ENCODE data around the gene PSMD4.

PSMD4 gene

DNA sequence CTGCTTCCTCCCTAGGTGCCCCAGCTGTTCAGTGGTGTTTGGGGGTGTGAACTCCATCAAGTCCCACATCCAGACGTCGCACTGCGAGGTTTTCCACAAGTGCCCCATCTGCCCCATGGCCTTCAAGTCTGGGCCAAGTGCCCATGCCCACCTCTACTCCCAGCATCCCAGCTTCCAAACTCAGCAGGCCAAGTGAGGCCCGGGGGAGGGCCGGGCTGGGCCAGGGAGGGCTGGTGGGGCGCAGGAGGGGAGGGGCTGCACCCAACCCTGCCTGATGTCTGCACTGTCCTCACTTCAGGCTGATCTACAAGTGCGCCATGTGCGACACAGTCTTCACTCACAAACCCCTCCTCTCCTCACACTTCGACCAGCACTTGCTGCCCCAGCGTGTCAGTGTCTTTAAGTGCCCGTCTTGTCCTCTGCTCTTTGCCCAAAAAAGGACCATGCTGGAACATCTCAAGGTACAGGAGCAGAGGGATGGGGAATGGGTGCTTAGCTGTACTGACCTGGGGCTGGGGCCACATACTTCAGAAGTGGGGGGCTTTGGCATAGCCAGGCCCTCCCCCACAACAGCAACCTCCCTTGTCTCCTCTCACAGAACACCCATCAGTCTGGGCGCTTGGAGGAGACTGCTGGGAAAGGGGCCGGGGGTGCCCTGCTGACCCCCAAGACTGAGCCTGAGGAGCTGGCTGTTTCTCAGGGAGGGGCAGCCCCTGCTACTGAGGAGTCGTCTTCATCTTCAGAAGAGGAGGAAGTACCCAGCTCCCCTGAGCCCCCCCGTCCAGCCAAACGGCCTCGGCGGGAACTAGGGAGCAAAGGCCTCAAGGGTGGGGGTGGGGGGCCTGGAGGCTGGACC is 34.8 kb downstream of the PSMD4 start:
- Histone ChIP-seq H3K4me1 (ENCODE audit: control insufficient read depth, insufficient read depth, low read length) (no peaks in the 10 kb centered on the region), H3K27me3 (ENCODE audit: control insufficient read depth, insufficient read depth, low read length) (no peaks in the 10 kb centered on the region), H3K36me3 (ENCODE audit: insufficient read depth, low read length) (peaks cover 81% of the 10 kb centered on the region), H3K4me3 (ENCODE audit: low read length) (no peak overlapping the region), H3K9ac (ENCODE audit: low read depth, low read length) (no peak overlapping the region), H3K4me2 (ENCODE audit: low read length) (no peak overlapping the region), H3K9me3 (replicated peaks; ENCODE audit: low read length) (no peaks in the 10 kb centered on the region)

DNA sequence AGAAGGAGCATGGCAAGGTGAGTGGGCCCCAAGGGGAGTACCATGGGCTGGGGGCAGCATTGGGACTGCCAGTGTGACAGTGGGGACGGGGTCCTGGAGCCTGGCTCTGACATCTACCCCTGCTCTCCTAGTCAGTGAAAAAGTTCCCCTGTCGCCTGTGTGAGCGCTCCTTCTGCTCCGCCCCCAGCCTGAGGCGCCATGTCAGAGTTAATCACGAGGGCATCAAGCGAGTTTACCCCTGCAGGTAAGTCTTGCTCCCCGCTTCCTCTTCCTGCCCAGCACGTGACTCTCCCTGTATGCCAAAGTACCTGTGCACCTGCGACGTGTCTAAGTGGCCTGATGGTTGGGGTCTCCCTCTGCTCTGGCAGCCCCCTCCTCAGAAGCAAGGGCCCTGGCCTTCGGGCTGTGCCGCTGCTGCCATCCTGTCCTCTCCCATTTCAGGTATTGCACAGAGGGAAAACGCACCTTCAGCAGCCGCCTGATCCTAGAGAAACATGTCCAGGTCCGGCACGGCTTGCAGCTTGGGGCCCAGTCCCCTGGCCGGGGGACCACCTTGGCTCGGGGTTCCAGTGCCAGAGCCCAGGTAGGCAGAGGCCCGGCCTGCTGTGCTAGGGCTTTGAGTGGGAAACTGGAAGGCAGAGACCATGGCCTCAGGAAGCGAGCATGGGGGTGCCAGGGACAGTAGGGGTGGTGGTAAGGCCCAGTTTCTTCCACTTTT is 35.6 kb downstream of the PSMD4 start:
- Histone ChIP-seq H3K4me1 (ENCODE audit: control insufficient read depth, insufficient read depth, low read length) (no peaks in the 10 kb centered on the region), H3K9me3 (replicated peaks; ENCODE audit: low read length) (no peaks in the 10 kb centered on the region), H3K36me3 (ENCODE audit: insufficient read depth, low read length) (peaks cover 89% of the 10 kb centered on the region), H3K4me2 (ENCODE audit: low read length) (no peak overlapping the region), H3K9ac (ENCODE audit: low read depth, low read length) (no peak overlapping the region), H3K27me3 (ENCODE audit: control insufficient read depth, insufficient read depth, low read length) (no peaks in the 10 kb centered on the region), H3K4me3 (ENCODE audit: low read length) (no peak overlapping the region)

DNA sequence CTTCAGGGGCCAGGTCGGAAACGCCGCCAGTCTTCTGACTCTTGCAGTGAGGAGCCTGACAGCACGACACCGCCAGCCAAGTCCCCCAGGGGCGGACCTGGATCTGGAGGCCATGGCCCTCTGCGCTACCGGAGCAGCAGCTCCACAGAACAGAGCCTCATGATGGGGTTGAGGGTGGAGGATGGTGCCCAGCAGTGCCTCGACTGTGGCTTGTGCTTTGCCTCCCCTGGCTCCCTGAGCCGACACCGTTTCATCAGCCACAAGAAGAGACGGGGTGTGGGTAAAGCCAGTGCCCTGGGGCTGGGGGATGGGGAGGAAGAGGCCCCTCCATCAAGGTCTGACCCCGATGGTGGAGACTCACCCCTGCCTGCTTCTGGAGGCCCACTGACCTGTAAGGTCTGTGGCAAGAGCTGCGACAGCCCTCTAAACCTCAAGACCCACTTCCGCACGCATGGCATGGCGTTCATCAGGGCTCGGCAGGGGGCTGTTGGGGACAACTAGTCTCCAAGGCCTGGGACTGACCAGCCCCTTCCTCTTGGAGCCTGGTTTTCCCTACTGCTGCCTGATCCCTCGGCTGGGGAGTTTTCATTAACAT is 36.3 kb downstream of the PSMD4 start:
- peaks cover 94% of the 10 kb centered on the region for H3K36me3 ChIP-seq (ENCODE audit: insufficient read depth, low read length)
- H3K4me1 ChIP-seq (ENCODE audit: control insufficient read depth, insufficient read depth, low read length): no peaks in the 10 kb centered on the region
- H3K9me3 ChIP-seq (replicated peaks; ENCODE audit: low read length): no peaks in the 10 kb centered on the region

DNA sequence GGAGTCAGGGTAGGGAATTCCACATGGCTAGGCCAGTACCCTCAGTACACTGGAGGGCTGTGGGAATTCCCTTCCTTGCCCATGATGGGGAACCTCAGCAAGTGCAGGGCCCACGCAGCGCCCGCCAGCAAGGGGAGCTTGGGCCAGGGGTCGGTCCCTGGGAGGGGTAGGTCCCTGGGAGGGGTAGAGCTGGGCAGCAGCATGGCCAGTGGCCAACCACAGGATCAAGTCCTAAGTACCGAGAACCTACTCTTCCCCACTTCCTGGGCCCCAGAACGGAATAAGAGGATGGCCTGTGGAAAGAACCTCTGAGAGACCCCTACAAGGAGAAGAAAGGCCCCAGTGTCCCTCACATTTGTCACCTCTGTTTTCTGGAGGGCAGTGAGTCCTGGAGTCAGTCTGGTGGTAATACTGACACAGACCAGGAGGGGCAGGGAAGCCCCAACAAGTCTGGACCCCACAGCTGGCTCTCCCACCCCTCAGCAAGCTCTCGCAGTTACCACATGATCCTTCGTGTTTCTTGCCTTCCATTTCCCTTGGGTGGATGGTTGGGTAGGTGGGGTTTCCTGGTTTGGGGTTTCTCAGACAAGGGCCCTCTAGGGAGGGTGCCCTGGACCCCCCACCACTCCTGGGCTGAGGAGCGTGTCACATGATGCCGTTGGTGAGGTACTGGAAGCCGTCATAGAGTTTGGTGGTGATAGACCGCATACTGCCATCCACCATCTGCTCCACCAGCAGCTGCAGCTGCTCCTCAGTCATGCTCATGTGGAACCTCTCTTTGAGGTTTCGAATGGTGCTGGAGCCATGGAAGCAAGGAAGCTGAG is 37.9 kb downstream of the PSMD4 start:
- Histone ChIP-seq H3K4me1 (ENCODE audit: control insufficient read depth, insufficient read depth, low read length) (no peaks in the 10 kb centered on the region), H3K27me3 (ENCODE audit: control insufficient read depth, insufficient read depth, low read length) (no peaks in the 10 kb centered on the region), H3K9ac (ENCODE audit: low read depth, low read length) (no peak overlapping the region), H3K4me3 (ENCODE audit: low read length) (no peak overlapping the region), H3K36me3 (ENCODE audit: insufficient read depth, low read length) (peaks cover 85% of the 10 kb centered on the region), H3K9me3 (replicated peaks; ENCODE audit: low read length) (no peaks in the 10 kb centered on the region), H3K4me2 (ENCODE audit: low read length) (no peak overlapping the region)

More for the DNA sequence above, 36.3 kb downstream of the PSMD4 start:
- H3K4me3 ChIP-seq (ENCODE audit: low read length): no peak overlapping the region
- no peaks in the 10 kb centered on the region for H3K27me3 ChIP-seq (ENCODE audit: control insufficient read depth, insufficient read depth, low read length)
- H3K9ac ChIP-seq (ENCODE audit: low read depth, low read length): no peak overlapping the region
- H3K4me2 ChIP-seq (ENCODE audit: low read length): no peak overlapping the region

DNA sequence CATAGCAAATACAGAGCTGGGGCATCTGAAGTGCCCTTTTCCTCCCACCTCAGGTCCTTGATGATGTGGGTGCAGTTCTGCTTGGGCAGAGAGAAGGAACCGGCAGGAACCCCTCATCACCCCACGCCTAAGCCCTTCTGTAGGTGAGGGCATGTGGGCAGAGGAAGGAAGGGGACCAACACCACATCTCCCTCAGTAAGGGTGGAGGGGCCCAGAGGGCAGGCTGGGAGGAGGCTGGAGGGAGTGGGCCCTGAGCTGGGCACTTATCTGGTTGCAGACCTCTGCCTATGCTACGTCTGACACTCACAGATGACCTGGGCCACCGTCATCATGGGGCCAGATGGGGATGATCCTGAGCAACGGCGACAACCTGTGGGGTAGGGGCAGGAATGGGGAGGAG is 38.6 kb downstream of the PSMD4 start:
- Histone ChIP-seq H3K27me3 (ENCODE audit: control insufficient read depth, insufficient read depth, low read length) (no peaks in the 10 kb centered on the region), H3K36me3 (ENCODE audit: insufficient read depth, low read length) (peaks cover 83% of the 10 kb centered on the region)

DNA sequence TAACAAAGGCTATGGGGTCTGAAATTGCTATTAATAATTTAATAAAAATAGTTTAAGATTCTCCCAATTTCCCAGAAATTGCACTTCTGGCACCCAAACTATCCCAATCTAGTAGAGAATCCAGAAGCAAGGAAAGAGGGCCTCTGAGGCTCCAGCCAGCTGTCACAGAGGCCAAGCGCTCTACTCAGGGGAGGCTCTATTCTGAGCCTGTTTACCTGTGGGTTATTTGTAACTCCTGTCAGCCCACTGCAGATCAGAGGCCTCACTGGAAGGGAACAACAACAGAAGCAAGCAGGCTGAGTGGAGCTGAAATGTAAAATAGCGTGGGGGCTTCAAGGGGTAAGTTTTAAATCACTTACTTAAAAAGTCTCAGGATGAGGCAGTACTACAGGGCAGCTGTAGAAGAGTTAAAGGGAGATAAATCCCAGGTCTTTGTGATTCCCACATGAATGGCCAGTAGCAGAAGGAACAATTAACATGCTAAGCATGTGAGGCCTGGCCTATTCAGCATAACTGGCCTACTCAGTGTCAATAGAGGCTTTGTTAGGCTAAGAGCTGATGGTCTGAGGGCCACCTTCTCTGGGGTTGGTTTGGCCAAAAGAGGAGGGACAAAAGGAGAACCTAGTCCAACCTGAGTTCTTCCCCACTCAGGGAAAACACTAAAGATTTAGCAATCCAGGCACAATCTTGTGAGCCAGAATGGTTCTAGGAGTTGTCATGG is 40.4 kb downstream of the PSMD4 start:
- Histone ChIP-seq H3K4me3 (ENCODE audit: low read length) (no peak overlapping the region), H3K4me2 (ENCODE audit: low read length) (no peak overlapping the region), H3K27me3 (ENCODE audit: control insufficient read depth, insufficient read depth, low read length) (no peaks in the 10 kb centered on the region), H3K9me3 (replicated peaks; ENCODE audit: low read length) (no peaks in the 10 kb centered on the region), H3K9ac (ENCODE audit: low read depth, low read length) (no peak overlapping the region), H3K4me1 (ENCODE audit: control insufficient read depth, insufficient read depth, low read length) (no peaks in the 10 kb centered on the region), H3K36me3 (ENCODE audit: insufficient read depth, low read length) (peaks cover 84% of the 10 kb centered on the region)

More for the DNA sequence above, 38.6 kb downstream of the PSMD4 start:
- H3K4me3 ChIP-seq (ENCODE audit: low read length): no peak overlapping the region
- H3K9ac ChIP-seq (ENCODE audit: low read depth, low read length): no peak overlapping the region
- no peak overlapping the region for H3K4me2 ChIP-seq (ENCODE audit: low read length)
- H3K4me1 ChIP-seq (ENCODE audit: control insufficient read depth, insufficient read depth, low read length): no peaks in the 10 kb centered on the region
- H3K9me3 ChIP-seq (replicated peaks; ENCODE audit: low read length): no peaks in the 10 kb centered on the region

DNA sequence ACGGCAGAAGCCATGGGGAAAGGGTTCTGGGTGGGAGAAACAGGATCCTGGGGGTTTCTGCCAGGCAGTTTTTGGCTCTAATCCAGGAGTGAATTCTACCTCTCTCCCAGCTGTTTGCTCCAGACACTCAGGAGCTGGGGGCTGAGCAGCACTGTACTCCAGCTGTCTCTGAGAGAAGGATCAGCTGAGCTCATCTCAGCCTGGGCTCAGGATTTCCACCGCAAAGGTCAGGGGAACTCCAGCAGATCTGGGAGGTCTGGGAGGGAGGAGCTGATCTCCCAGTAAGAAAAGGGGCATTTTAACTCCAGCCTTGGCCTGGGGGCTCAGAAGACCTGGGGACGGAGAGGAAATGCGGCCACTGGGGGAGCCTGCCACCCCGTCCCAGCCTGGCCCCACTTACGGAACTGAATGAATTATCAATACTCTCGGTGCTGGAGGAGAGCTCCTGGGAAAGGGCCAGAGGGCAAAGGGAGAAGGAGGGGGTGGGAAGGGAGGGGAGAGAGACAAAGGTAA is 55.3 kb downstream of the PSMD4 start:
- H3K9ac ChIP-seq (ENCODE audit: low read depth, low read length): peak overlapping the region; percentile 18
- no peak overlapping the region for H3K4me2 ChIP-seq (ENCODE audit: low read length)
- H3K4me3 ChIP-seq (ENCODE audit: low read length): no peak overlapping the region
- H3K4me1 ChIP-seq (ENCODE audit: control insufficient read depth, insufficient read depth, low read length): peaks cover 52% of the 10 kb centered on the region
- H3K36me3 ChIP-seq (ENCODE audit: insufficient read depth, low read length): peaks cover 59% of the 10 kb centered on the region
- H3K27me3 ChIP-seq (ENCODE audit: control insufficient read depth, insufficient read depth, low read length): no peaks in the 10 kb centered on the region
- no peaks in the 10 kb centered on the region for H3K9me3 ChIP-seq (replicated peaks; ENCODE audit: low read length)

DNA sequence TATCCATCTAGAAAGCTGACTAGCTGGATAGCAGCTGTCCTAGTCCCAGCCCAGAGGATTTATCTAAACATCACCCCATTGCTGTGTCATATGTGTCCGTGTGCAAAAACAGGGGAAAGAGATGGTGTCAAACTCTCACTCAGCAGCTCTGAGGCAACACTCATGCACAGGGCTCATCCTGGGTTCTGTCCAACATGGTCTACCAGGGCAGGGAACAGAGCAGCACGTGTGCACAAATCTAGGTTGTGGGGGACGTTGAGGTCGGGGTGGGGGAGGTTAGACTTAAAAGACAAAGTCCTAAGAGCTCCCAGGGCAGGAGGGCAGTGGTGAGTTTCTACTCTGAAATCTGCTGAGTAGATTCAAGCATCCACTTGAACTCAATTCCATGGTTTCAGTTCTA is 56.5 kb downstream of the PSMD4 start:
- peaks cover 57% of the 10 kb centered on the region for H3K36me3 ChIP-seq (ENCODE audit: insufficient read depth, low read length)
- peak overlapping the region; percentile 49 for H3K4me2 ChIP-seq (ENCODE audit: low read length)
- peaks cover 52% of the 10 kb centered on the region for H3K4me1 ChIP-seq (ENCODE audit: control insufficient read depth, insufficient read depth, low read length)
- no peaks in the 10 kb centered on the region for H3K27me3 ChIP-seq (ENCODE audit: control insufficient read depth, insufficient read depth, low read length)
- H3K9me3 ChIP-seq (replicated peaks; ENCODE audit: low read length): no peaks in the 10 kb centered on the region
- H3K9ac ChIP-seq (ENCODE audit: low read depth, low read length): no peak overlapping the region
- H3K4me3 ChIP-seq (ENCODE audit: low read length): no peak overlapping the region

DNA sequence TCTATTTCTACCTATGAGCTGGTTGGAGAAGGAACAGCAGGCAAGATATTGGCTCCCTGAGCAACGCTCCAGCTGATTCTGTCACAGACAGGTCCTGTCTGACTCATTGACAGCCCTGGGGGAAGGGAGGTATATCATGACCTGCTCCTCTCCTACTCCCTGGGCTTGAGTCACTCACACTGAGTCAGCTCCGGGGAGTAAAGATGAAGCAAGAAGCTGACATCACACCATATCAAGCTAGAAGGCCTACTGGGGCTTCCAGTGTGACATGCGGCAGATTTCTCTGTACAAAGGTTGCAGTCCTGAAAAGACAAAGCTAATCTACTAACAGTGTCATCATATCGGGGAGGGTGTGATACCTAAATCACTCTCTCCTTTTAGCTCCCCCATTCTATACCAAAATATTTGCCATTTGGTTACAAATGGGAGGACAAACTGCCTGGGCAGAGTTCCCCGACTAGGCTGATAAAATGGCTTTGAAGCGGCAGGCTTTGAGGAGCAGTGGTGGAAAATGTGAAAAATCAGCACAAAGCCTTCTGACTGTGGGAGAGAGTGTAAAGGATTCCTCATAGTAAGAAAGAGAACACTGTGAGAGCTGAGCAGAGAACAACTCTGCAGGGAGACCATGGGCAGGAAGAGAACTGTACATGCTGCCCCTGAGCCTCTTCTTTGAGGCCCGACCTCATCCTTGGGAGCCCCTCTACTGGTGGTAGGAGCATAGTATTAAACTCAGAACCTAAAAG is 57.2 kb downstream of the PSMD4 start:
- Histone ChIP-seq H3K4me1 (ENCODE audit: control insufficient read depth, insufficient read depth, low read length) (peaks cover 52% of the 10 kb centered on the region), H3K9ac (ENCODE audit: low read depth, low read length) (peak overlapping the region; percentile 52), H3K27me3 (ENCODE audit: control insufficient read depth, insufficient read depth, low read length) (no peaks in the 10 kb centered on the region), H3K36me3 (ENCODE audit: insufficient read depth, low read length) (peaks cover 56% of the 10 kb centered on the region), H3K9me3 (replicated peaks; ENCODE audit: low read length) (no peaks in the 10 kb centered on the region), H3K4me3 (ENCODE audit: low read length) (peak overlapping the region; percentile 29), H3K4me2 (ENCODE audit: low read length) (peak overlapping the region; percentile 68)

DNA sequence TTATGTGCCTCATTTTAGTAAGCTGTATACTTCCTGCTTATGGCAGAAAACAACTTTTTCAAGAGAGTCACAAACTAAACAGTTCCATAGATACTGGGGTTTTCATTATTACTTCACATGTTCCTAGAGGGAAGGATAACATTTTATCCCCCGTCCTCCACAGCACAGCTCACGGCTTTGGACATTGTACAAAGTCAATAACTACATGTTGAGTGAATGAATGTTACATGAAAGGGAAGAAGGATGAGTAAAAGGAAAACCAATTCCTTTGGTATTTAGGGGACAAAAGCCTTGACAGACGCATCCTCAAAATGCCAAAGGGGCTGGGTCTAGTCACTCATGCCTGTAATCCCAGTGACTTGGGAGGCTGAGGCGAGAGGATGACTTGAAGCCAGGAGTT is 57.9 kb downstream of the PSMD4 start:
- Histone ChIP-seq H3K4me2 (ENCODE audit: low read length) (peak overlapping the region; percentile 68), H3K4me1 (ENCODE audit: control insufficient read depth, insufficient read depth, low read length) (peaks cover 52% of the 10 kb centered on the region), H3K9me3 (replicated peaks; ENCODE audit: low read length) (no peaks in the 10 kb centered on the region), H3K27me3 (ENCODE audit: control insufficient read depth, insufficient read depth, low read length) (no peaks in the 10 kb centered on the region), H3K9ac (ENCODE audit: low read depth, low read length) (peak overlapping the region; percentile 52), H3K4me3 (ENCODE audit: low read length) (peak overlapping the region; percentile 29), H3K36me3 (ENCODE audit: insufficient read depth, low read length) (peaks cover 54% of the 10 kb centered on the region)

Measured in skeletal muscle satellite cell (primary cell).